GM12892 (cell line): ENCODE measurements around the gene NOD1.

Experiments used
- POLR2A ChIP-seq: IDR thresholded peaks from 2 replicates; pipeline ENCODE4 v1.6.1; 2011; ENCODE audit warnings: low read depth, low read length, control low read depth
- POLR2AphosphoS5 ChIP-seq: IDR thresholded peaks from 2 replicates; pipeline ENCODE4 v1.6.1; 2011; ENCODE audit warnings: low read depth, low read length, control low read depth
- TAF1 ChIP-seq: IDR thresholded peaks from 2 replicates; pipeline ENCODE4 v1.6.1; 2011; ENCODE audit warnings: low read depth, mild to moderate bottlenecking, control low read depth, low read length, borderline replicate concordance

DNA sequence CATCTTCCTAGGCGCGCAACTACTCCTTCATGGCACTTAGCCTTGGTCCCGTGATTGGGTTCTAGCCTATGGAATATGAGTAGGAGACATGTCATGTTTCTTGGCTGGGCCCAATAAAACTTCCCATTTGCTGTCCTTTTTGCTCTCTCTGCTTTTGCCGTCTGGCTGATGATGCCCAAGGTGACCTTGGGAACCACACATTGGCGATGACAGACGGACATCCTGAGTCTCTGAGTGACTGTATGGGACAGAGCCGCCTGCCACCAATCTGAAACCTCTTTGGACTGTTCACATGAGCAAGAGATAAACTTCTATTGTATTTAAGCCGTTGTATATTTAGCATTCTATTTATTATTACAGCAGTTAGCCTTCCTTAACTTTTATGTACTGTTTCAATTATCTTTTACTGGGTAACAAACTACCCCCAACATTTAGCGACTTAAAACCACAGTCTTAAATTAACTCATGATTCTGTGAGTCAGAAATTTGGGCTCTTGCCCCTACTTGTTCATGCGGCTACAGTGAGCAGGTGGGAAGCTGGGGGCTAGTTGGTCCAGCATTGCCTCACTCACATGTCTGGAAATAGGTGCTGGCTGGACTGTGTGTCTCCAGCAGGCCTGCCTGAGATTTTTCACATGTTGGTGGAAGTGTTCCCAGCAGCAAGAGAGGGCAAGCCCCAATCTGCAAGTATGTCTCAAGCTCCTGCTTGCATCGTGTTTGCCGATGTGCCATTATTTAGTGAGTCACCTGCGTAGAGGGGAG lies 71.7 kb downstream of the NOD1 start:
- no peak for TF ChIP-seq POLR2AphosphoS5
- TF ChIP-seq POLR2A: no peak
- TF ChIP-seq TAF1: no peak
